K562 (cell line): ENCODE data around the gene SELENOW. TPM values are rescaled to one million over a fixed set of nuclear protein-coding genes. Genes with fewer than 3 reads are reported as not detected.

Source experiments
- ASH1L ChIP-seq: fragments of 450-650 bp; IDR thresholded peaks from 2 replicates; pipeline ENCODE4 v1.6.1; 2018; ENCODE audit warnings: borderline replicate concordance, mild to moderate bottlenecking, low read depth; ENCODE audit not compliant: partially characterized antibody
- EWSR1 ChIP-seq: fragments of 450-650 bp; IDR thresholded peaks from 2 replicates; pipeline ENCODE4 v1.6.1; 2018; ENCODE audit warnings: borderline replicate concordance, mild to moderate bottlenecking, low read depth, moderate library complexity; ENCODE audit not compliant: partially characterized antibody
- GABPB1 ChIP-seq: sonication (generic); formaldehyde crosslinking; IDR thresholded peaks from 2 replicates; pipeline ENCODE4 v1.8.0; 2022; ENCODE audit warnings: mild to moderate bottlenecking, missing genetic modification reagents
- GTF2E2 ChIP-seq: fragments of 200-800 bp; sonication (Bioruptor generic); IDR thresholded peaks from 2 replicates; pipeline ENCODE4 v1.6.1; 2016; ENCODE audit warnings: missing genetic modification characterization, missing compliant biosample characterization
- GTF3C2 ChIP-seq: IDR thresholded peaks from 3 replicates; pipeline ENCODE4 v1.6.1; 2011; ENCODE audit warnings: borderline replicate concordance, mild to moderate bottlenecking, moderate library complexity; ENCODE audit not compliant: insufficient read length; ENCODE audit errors: extremely low read depth
- KLF16 ChIP-seq: IDR thresholded peaks from 2 replicates; pipeline ENCODE4 v1.6.1; 2016; ENCODE audit warnings: antibody characterized with exemption
- POLR2H ChIP-seq: IDR thresholded peaks from 2 replicates; pipeline ENCODE4 v1.6.1; 2016; ENCODE audit warnings: missing genetic modification characterization, low read depth, mild to moderate bottlenecking, control low read depth, missing compliant biosample characterization, moderate library complexity
- POLR3A ChIP-seq: IDR thresholded peaks from 2 replicates; pipeline ENCODE4 v1.6.1; 2011; ENCODE audit warnings: borderline replicate concordance, mild to moderate bottlenecking, moderate library complexity; ENCODE audit not compliant: insufficient read length, insufficient read depth; ENCODE audit errors: extremely low read depth
- RAD21 ChIP-seq, 2 experiments: fragments of 250-450 bp in 1 of 2; fragments of 450-650 bp in 1 of 2; sonication (Bioruptor Pico) in 1 of 2; formaldehyde crosslinking in 1 of 2; IDR thresholded peaks in 1 of 2; conservative IDR thresholded peaks in 1 of 2; 2 replicates each; pipeline versions ENCODE4 v1.4.0 to v1.8.0; 2020 to 2022; ENCODE audit warnings: mild to moderate bottlenecking in 2 of 2, moderate library complexity in 1 of 2
- REST ChIP-seq, 2 experiments: fragments of 450-650 bp; formaldehyde crosslinking in 1 of 2; IDR thresholded peaks; 2 replicates each; pipeline versions ENCODE4 v1.4.0 to v1.6.1; 2014 to 2020; ENCODE audit warnings: mild to moderate bottlenecking in 2 of 2, borderline replicate concordance in 1 of 2, low read depth in 1 of 2
- SRF ChIP-seq, 2 experiments: fragments of 250-450, 450-650 bp in 1 of 2; sonication (Bioruptor Pico) in 1 of 2; sonication (generic) in 1 of 2; formaldehyde crosslinking; IDR thresholded peaks; 2 replicates each; pipeline versions ENCODE4 v1.5.0 to v1.5.1; 2020 to 2022; ENCODE audit warnings: mild to moderate bottlenecking in 1 of 2, missing genetic modification reagents in 1 of 2
- ZNF408 ChIP-seq: fragments of 250-450 bp; sonication (Bioruptor Pico); IDR thresholded peaks from 2 replicates; pipeline ENCODE4 v1.4.0; 2020; ENCODE audit warnings: low read depth, mild to moderate bottlenecking, moderate library complexity
- polyA plus RNA-seq, 8 experiments: library from polyadenylated mRNA; depleted of rRNA in 4 of 8; stranded (reverse) in 5 of 8; unstranded in 3 of 8; fragments of >200 nt; fragmentation: Nextera tagmentation in 2 of 8; fragmentation: Illumina TruSeq in 1 of 8; extraction: Ambion mirVana in 2 of 8; extraction: Trizol in 1 of 8; gene quantifications; 2 replicates each; pipeline versions ENCODE4 v1.2.1 to v1.2.3, GENCODE V29; 2011 to 2014; ENCODE audit warnings: inconsistent platforms in 1 of 8, missing spikeins in 1 of 8
- total RNA-seq, 7 experiments: library from RNA; depleted of rRNA in 6 of 7; stranded (reverse); fragments of >200 nt in 6 of 7; fragmentation: Illumina TruSeq in 2 of 7; extraction: Trizol in 2 of 7; gene quantifications; 2 replicates each; pipeline versions ENCODE4 v1.2.1 to v1.2.3, GENCODE V29; 2011 to 2021; ENCODE audit warnings: low replicate concordance in 1 of 7

Gene SELENOW
- total and polyA plus RNA-seq, 9 of the 15 experiments (the other 6 are each of a cell fraction or from before 2014, with no cell fraction given), result 91.9 to 279 (median 156) TPM

GRCh38 chr19:47765523-47766358, 12.8 kb upstream of the SELENOW start (continued):
- TF ChIP-seq GTF2E2 (tag) (no peak), REST (IDR thresholded peaks at IDR 0.05; ENCODE audit: borderline replicate concordance) (peak; percentile 68), REST (CRISPR knock-in tag; IDR thresholded peaks at IDR 0.05; ENCODE audit: low read depth) (no peak), POLR3A (no peak), GTF3C2 (no peak), POLR2H (no peak), ZNF408 (no peak), EWSR1 (no peak), RAD21 (CRISPR knock-in tag; conservative IDR thresholded peaks at IDR 0.05 in 1 of 2, IDR thresholded peaks at IDR 0.05 in 1 of 2) (peak; percentile 54 to 86), SRF (CRISPR knock-in tag; IDR thresholded peaks at IDR 0.05) (0 out of 4 replicates have a peak, but pooled peaks of 1 of the 2 experiments have one; percentile 14), ASH1L (no peak), GABPB1 (CRISPR knock-in tag) (no peak), KLF16 (0 out of 2 replicates have a peak, but pooled peaks have one; percentile 9)
